A549 (cell line): ENCODE results near the gene EIF4E2. TPM values are rescaled to one million over a fixed set of nuclear protein-coding genes. Genes with fewer than 3 reads are reported as not detected.

Source experiments
- ATAC-seq, 2 experiments: fragments of 200-7000 bp in 1 of 2; fragments of >200 bp in 1 of 2; cut with Nextera tagmentation in 1 of 2; cut with Tn5 transposase in 1 of 2; 3 replicates each; pipeline versions ENCODE4 v1.8.0 to v1.9.1; 2018 to 2020; ENCODE audit warnings: mild to moderate bottlenecking in 1 of 2, moderate library complexity in 1 of 2
- CTCF ChIA-PET: fragments of 300-600 bp; sonication (Branson Sonifier 250); formaldehyde crosslinking; extraction: SDS; loops from one replicate; lab custom pipeline; 2021; ENCODE audit warnings: antibody characterized with exemption, inconsistent platforms; lab: Yijun Ruan, JAX
- POLR2A ChIA-PET: fragments of 350-600 bp; formaldehyde crosslinking; extraction: SDS; loops from one replicate; lab custom pipeline; 2021; ENCODE audit warnings: antibody characterized with exemption, inconsistent platforms; lab: Yijun Ruan, JAX
- DNase-seq, 2 experiments: peaks; one replicate each; pipeline versions ENCODE4 v3.0.0 to v3.0.0-alpha.2; 2011 to 2016; ENCODE audit warnings: low read depth in 1 of 2, low spot score in 1 of 2
- FAIRE-seq: peaks from 2 replicates; lab custom pipeline; 2011; peaks lifted over from hg19 to GRCh38; lab: Jason Lieb, UNC
- H3K27ac ChIP-seq, 2 experiments: fragments of >200 bp; sonication (Bioruptor Twin); formaldehyde crosslinking; 3 replicates each; pipeline ENCODE4 v1.5.1; 2016 to 2017
- H3K4me1 ChIP-seq: fragments of >200 bp; sonication (Bioruptor Twin); formaldehyde crosslinking; 3 replicates; pipeline ENCODE4 v1.6.1; 2016
- H3K4me2 ChIP-seq: fragments of >200 bp; sonication (Bioruptor Twin); formaldehyde crosslinking; 3 replicates; pipeline ENCODE4 v1.6.1; 2016
- H3K4me3 ChIP-seq: fragments of >200 bp; sonication (Bioruptor Twin); formaldehyde crosslinking; 3 replicates; pipeline ENCODE4 v1.5.1; 2016
- H3K9me3 ChIP-seq: fragments of >200 bp; sonication (Bioruptor Twin); formaldehyde crosslinking; 3 replicates; pipeline ENCODE4 v1.6.1; 2016
- BCL3 ChIP-seq: fragments of >200 bp; sonication (Bioruptor Twin); formaldehyde crosslinking; IDR thresholded peaks from 3 replicates; pipeline ENCODE4 v1.6.1; 2016
- CBX2 ChIP-seq: fragments of 200-600 bp; sonication (generic); IDR thresholded peaks from 2 replicates; pipeline ENCODE4 v1.6.1; 2016; ENCODE audit warnings: low read depth, mild to moderate bottlenecking, borderline replicate concordance
- CBX8 ChIP-seq: fragments of 200-600 bp; sonication (generic); IDR thresholded peaks from 2 replicates; pipeline ENCODE4 v1.6.1; 2016
- CEBPB ChIP-seq, 2 experiments: fragments of >200 bp in 1 of 2; sonication (Bioruptor Twin) in 1 of 2; formaldehyde crosslinking in 1 of 2; IDR thresholded peaks; 2 replicates each; pipeline ENCODE4 v1.6.1; 2012 to 2016
- CHD4 ChIP-seq: fragments of 200-600 bp; sonication (generic); IDR thresholded peaks from 2 replicates; pipeline ENCODE4 v1.6.1; 2016; ENCODE audit warnings: antibody characterized with exemption, mild to moderate bottlenecking, borderline replicate concordance
- EHMT2 ChIP-seq: fragments of 200-600 bp; sonication (generic); IDR thresholded peaks from 2 replicates; pipeline ENCODE4 v1.6.1; 2016; ENCODE audit warnings: antibody characterized with exemption, low read depth, mild to moderate bottlenecking, moderate library complexity
- EP300 ChIP-seq, 2 experiments: fragments of >200 bp; sonication (Bioruptor Twin); formaldehyde crosslinking; IDR thresholded peaks; 2 replicates in 1 of 2; 3 replicates in 1 of 2; pipeline ENCODE4 v1.6.1; 2016 to 2017
- FOSB ChIP-seq: fragments of 250-450 bp; sonication (Bioruptor Pico); IDR thresholded peaks from 2 replicates; pipeline ENCODE4 v1.5.0; 2020; ENCODE audit warnings: mild to moderate bottlenecking, moderate library complexity
- FOSL2 ChIP-seq, 2 experiments: fragments of 450-650 bp in 1 of 2; fragments of >200 bp in 1 of 2; sonication (Bioruptor Twin) in 1 of 2; formaldehyde crosslinking; IDR thresholded peaks; 2 replicates each; pipeline versions ENCODE4 v1.5.0 to v1.6.1; 2016 to 2020; ENCODE audit warnings: mild to moderate bottlenecking in 1 of 2, moderate library complexity in 1 of 2
- GATA3 ChIP-seq: IDR thresholded peaks from 2 replicates; pipeline ENCODE4 v1.6.1; 2012; ENCODE audit warnings: borderline replicate concordance
- HDAC2 ChIP-seq: fragments of 200-600 bp; sonication (generic); IDR thresholded peaks from 2 replicates; pipeline ENCODE4 v1.6.1; 2016
- HMGXB4 ChIP-seq: fragments of 250-450 bp; sonication (Bioruptor Pico); IDR thresholded peaks from 2 replicates; pipeline ENCODE4 v1.5.0; 2021; ENCODE audit warnings: mild to moderate bottlenecking, moderate library complexity, borderline replicate concordance
- HOXB5 ChIP-seq: fragments of 250-450 bp; sonication (Bioruptor Pico); IDR thresholded peaks from 2 replicates; pipeline ENCODE4 v1.5.0; 2020; ENCODE audit warnings: mild to moderate bottlenecking, moderate library complexity
- KDM5A ChIP-seq: fragments of 200-600 bp; sonication (generic); IDR thresholded peaks from 2 replicates; pipeline ENCODE4 v1.6.1; 2016; ENCODE audit warnings: antibody characterized with exemption, mild to moderate bottlenecking
- MAFK ChIP-seq: fragments of 450-650 bp; IDR thresholded peaks from 2 replicates; pipeline ENCODE4 v1.6.1; 2014; ENCODE audit not compliant: partially characterized antibody
- MAZ ChIP-seq: fragments of 150-350 bp; IDR thresholded peaks from 2 replicates; pipeline ENCODE4 v1.6.1; 2014; ENCODE audit warnings: antibody characterized with exemption, low read depth, low read length, borderline replicate concordance
- MYC ChIP-seq: IDR thresholded peaks from 2 replicates; pipeline ENCODE4 v1.6.1; 2012; ENCODE audit warnings: mild to moderate bottlenecking, inconsistent platforms, low read length, improper control_type of control experiment, borderline replicate concordance
- NPAS2 ChIP-seq: fragments of 250-450 bp; sonication (Bioruptor Pico); IDR thresholded peaks from 2 replicates; pipeline ENCODE4 v1.8.0; 2022; ENCODE audit warnings: mild to moderate bottlenecking, moderate library complexity, borderline replicate concordance
- PHF8 ChIP-seq: fragments of 200-600 bp; sonication (generic); IDR thresholded peaks from 2 replicates; pipeline ENCODE4 v1.6.1; 2016; ENCODE audit warnings: low read depth, mild to moderate bottlenecking, antibody characterized with exemption, moderate library complexity, borderline replicate concordance
- POLR2A ChIP-seq: IDR thresholded peaks from 2 replicates; pipeline ENCODE4 v1.6.1; 2012; ENCODE audit warnings: mild to moderate bottlenecking, low read length
- POLR2AphosphoS2 ChIP-seq: conservative IDR thresholded peaks from 2 replicates; pipeline ENCODE4 v1.6.1; 2012; ENCODE audit warnings: low read length, improper control_type of control experiment, inconsistent platforms
- RAD21 ChIP-seq, 2 experiments: fragments of >200 bp in 1 of 2; sonication (Bioruptor Twin) in 1 of 2; formaldehyde crosslinking in 1 of 2; IDR thresholded peaks in 1 of 2; conservative IDR thresholded peaks in 1 of 2; 2 replicates in 1 of 2; 3 replicates in 1 of 2; pipeline ENCODE4 v1.6.1; 2012 to 2018; ENCODE audit warnings: inconsistent platforms in 1 of 2
- RARB ChIP-seq: fragments of 250-450 bp; sonication (Bioruptor Pico); IDR thresholded peaks from 2 replicates; pipeline ENCODE4 v1.8.0; 2021; ENCODE audit warnings: mild to moderate bottlenecking, moderate library complexity
- RFX5 ChIP-seq: fragments of 450-650 bp; IDR thresholded peaks from 2 replicates; pipeline ENCODE4 v1.7.1; 2014; ENCODE audit warnings: antibody characterized with exemption, mild to moderate bottlenecking, moderate library complexity
- RNF2 ChIP-seq: fragments of 200-600 bp; sonication (generic); IDR thresholded peaks from 2 replicates; pipeline ENCODE4 v1.6.1; 2016; ENCODE audit warnings: low read depth, mild to moderate bottlenecking, antibody characterized with exemption, moderate library complexity, borderline replicate concordance
- SMC3 ChIP-seq: fragments of >200 bp; sonication (Bioruptor Twin); formaldehyde crosslinking; IDR thresholded peaks from 3 replicates; pipeline ENCODE4 v1.6.1; 2018; ENCODE audit warnings: inconsistent platforms
- SREBF2 ChIP-seq: fragments of 450-650 bp; IDR thresholded peaks from 2 replicates; pipeline ENCODE4 v1.6.1; 2014; ENCODE audit warnings: mild to moderate bottlenecking, moderate library complexity
- ZFP36 ChIP-seq: fragments of 450-650 bp; IDR thresholded peaks from 2 replicates; pipeline ENCODE4 v1.6.1; 2014; ENCODE audit warnings: borderline replicate concordance; ENCODE audit not compliant: partially characterized antibody
- ZSCAN20 ChIP-seq: fragments of 250-450 bp; sonication (Bioruptor Pico); IDR thresholded peaks from 2 replicates; pipeline ENCODE4 v1.8.0; 2022; ENCODE audit warnings: mild to moderate bottlenecking, moderate library complexity
- WGBS: methylation state at CpG from one replicate; pipeline ENCODE4 v1.1.6; 2017; ENCODE audit errors: missing lambda C conversion rate; 5-methylcytosine and 5-hydroxymethylcytosine counted together
- polyA plus RNA-seq, 4 experiments: library from polyadenylated mRNA; depleted of rRNA in 3 of 4; stranded (reverse); fragments of >200 nt; fragmentation: RNase III in 1 of 4; extraction: RNeasy Plus Mini Kit Qiagen cat#74134 plus additional on column Dnase treatment in 1 of 4; gene quantifications; 2 replicates in 3 of 4; 3 replicates in 1 of 4; pipeline ENCODE4 v1.2.3, GENCODE V29; 2011 to 2017
- TF ChIP-seq, protein P1 (sequence below): IDR thresholded peaks from 2 replicates; pipeline ENCODE4 v1.6.1; 2012

The EIF4E2 gene
- polyA plus RNA-seq, 2 of the 4 experiments (the other 2 are of a cell fraction), result 49.1 to 177 TPM

- H3K27ac ChIP-seq, result no peak overlapping the region
- ATAC-seq (no peak), DNase-seq (no peak), FAIRE-seq (no peak)
- H3K4me2 ChIP-seq, result no peak overlapping the region
- 0 out of 3 replicates have a peak, but pooled peaks cover 3% of the 10 kb centered on the region for H3K4me1 ChIP-seq
- H3K9me3 ChIP-seq, result no peaks in the 10 kb centered on the region
- TF ChIP-seq RFX5, result no peak
- TF ChIP-seq SMC3, result no peak
- TF ChIP-seq CBX8, result no peak
- TF ChIP-seq, protein P1, sequence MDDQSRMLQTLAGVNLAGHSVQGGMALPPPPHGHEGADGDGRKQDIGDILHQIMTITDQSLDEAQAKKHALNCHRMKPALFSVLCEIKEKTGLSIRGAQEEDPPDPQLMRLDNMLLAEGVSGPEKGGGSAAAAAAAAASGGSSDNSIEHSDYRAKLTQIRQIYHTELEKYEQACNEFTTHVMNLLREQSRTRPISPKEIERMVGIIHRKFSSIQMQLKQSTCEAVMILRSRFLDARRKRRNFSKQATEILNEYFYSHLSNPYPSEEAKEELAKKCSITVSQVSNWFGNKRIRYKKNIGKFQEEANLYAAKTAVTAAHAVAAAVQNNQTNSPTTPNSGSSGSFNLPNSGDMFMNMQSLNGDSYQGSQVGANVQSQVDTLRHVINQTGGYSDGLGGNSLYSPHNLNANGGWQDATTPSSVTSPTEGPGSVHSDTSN, result no peak
- no peak for TF ChIP-seq BCL3
- no peak for TF ChIP-seq HDAC2
- TF ChIP-seq POLR2AphosphoS2, result no peak
- no peak for TF ChIP-seq MAFK
- no peak for TF ChIP-seq GATA3
- no peak for TF ChIP-seq MYC
- no peak for TF ChIP-seq HMGXB4 (CRISPR knock-in tag)
- TF ChIP-seq ZSCAN20 (CRISPR knock-in tag), result no peak
- no peak for TF ChIP-seq FOSL2 (IDR thresholded peaks at IDR 0.05)
- TF ChIP-seq FOSL2 (CRISPR knock-in tag; IDR thresholded peaks at IDR 0.05), result no peak
- no peak for TF ChIP-seq RARB (CRISPR knock-in tag)
- no peak for TF ChIP-seq EHMT2
- TF ChIP-seq SREBF2, result no peak
- TF ChIP-seq CBX2, result no peak
- no peak for TF ChIP-seq CEBPB (IDR thresholded peaks at IDR 0.05)
- TF ChIP-seq MAZ, result no peak
- no peak overlapping the region for H3K4me3 ChIP-seq
- POLR2A ChIA-PET, result no interaction called here
- CTCF ChIA-PET, result interaction anchor here (0.6 kb wide), 1 partner anchor 9 kb away, joined by 3 read pairs; no protein-coding TSS in a partner anchor
- WGBS, result 74% methylated on average over 6 of the region's 11 CpGs
Observed at GRCh38 chr2:232528746-232529460, 21.6 kb upstream of the EIF4E2 start.

DNA sequence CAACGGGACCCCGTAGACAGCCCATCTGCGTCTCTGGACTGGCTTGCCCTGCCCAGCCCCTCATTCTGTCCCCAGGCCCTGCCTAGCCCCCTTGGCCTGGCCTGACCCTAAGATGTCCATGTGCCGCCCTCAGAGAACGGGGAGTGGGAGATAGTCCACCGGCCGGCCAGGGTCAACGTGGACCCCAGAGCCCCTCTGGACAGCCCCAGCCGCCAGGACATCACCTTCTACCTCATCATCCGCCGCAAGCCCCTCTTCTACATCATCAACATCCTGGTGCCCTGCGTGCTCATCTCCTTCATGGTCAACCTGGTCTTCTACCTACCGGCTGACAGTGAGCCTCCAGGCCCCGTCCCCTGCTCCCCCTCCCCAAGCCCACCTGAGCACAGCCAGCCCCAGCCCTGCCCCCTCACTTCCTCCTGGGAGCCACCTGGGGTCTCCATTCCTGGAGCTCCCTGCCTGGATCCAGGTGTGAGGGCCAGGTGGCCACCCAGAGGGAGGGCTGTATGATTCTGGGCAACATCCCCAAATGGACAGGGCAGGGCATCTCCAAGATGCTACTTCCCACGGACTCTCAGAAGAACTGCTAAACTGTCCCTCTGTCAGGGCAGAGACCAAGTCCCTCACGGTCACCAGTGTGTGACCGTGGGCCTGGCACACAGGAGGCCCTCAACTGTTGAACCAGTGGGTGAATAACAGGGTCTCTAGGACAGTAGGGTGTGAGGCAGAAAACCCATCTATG, 20.5 kb upstream of the EIF4E2 start:
- no peak for ATAC-seq
- no peak for FAIRE-seq
- Histone ChIP-seq H3K4me3 (no peak overlapping the region), H3K9me3 (no peaks in the 10 kb centered on the region), H3K4me1 (0 out of 3 replicates have a peak, but pooled peaks cover 3% of the 10 kb centered on the region), H3K27ac (no peak overlapping the region), H3K4me2 (no peak overlapping the region)
- ChIA-PET POLR2A (no interaction called here), CTCF (interaction anchor here (0.6 to 4.9 kb wide), 3 partner anchors 7 to 83 kb away, joined by 3 to 37 read pairs (median 4); no protein-coding TSS in a partner anchor)
- TF ChIP-seq RNF2 (no peak), POLR2AphosphoS2 (no peak), CHD4 (no peak), NPAS2 (no peak), EP300 (IDR thresholded peaks at IDR 0.05) (no peak), HDAC2 (no peak), POLR2A (no peak), ZFP36 (no peak), HOXB5 (CRISPR knock-in tag) (no peak), CBX8 (no peak), RAD21 (conservative IDR thresholded peaks at IDR 0.05 in 1 of 2, IDR thresholded peaks at IDR 0.05 in 1 of 2) (no peak), KDM5A (no peak), FOSB (CRISPR knock-in tag) (no peak), FOSL2 (IDR thresholded peaks at IDR 0.05) (no peak), FOSL2 (CRISPR knock-in tag; IDR thresholded peaks at IDR 0.05) (no peak), CBX2 (no peak), EHMT2 (no peak), CEBPB (IDR thresholded peaks at IDR 0.05) (no peak), PHF8 (no peak)
- WGBS, result 70% methylated on average over 16 of the region's 17 CpGs
- no peak for DNase-seq
